GM18508 (cell line): Measurements from ENCODE around the gene OR52E6.
A peak's percentile ranks its signal among the peaks of the same experiment; 100 is the strongest.

Source experiments
- ATAC-seq: cut with Tn5 transposase; IDR thresholded peaks from one replicate; pipeline ENCODE4 v1.9.1; 2021; ENCODE audit warnings: moderate number of reproducible peaks; ENCODE audit not compliant: insufficient read depth, unreplicated experiment

Gene OR52E6

GRCh38 chr11:5841797-5842196 is at the start of gene OR52E6:
OR52E6 (minus strand) TSS chr11:5841897; CDS start chr11:5841897, 0 bp downstream.
- ATAC-seq = no peak

GRCh38 chr11:5891216-5891800 is 49.6 kb upstream of the OR52E6 start:
- no peak for ATAC-seq

GRCh38 chr11:5887661-5888060 is 46.0 kb upstream of the OR52E6 start:
- no peak for ATAC-seq

GRCh38 chr11:5887172-5887571 is 45.5 kb upstream of the OR52E6 start:
- no peak for ATAC-seq

- ATAC-seq = no peak
Measured at GRCh38 chr11:5881756-5882155, 40.1 kb upstream of the OR52E6 start.

- ATAC-seq = no peak
Measured at GRCh38 chr11:5880329-5880728, 38.6 kb upstream of the OR52E6 start, which contains the start of gene OR52E4. OR52E4 (plus strand) TSS chr11:5880629; CDS start chr11:5884293, 3,664 bp downstream.

- ATAC-seq = no peak
Measured at GRCh38 chr11:5878564-5878963, 36.9 kb upstream of the OR52E6 start.

- no peak for ATAC-seq
Measured at GRCh38 chr11:5865826-5866225, 24.1 kb upstream of the OR52E6 start.

GRCh38 chr11:5857590-5857989 is 15.9 kb upstream of the OR52E6 start, which contains the start of gene OR52E8:
OR52E8 (minus strand) TSS chr11:5857690; CDS start chr11:5857690, 0 bp downstream.
- no peak for ATAC-seq

GRCh38 chr11:5851002-5851401 is 9.3 kb upstream of the OR52E6 start:
- ATAC-seq = no peak

- ATAC-seq = no peak
Measured at GRCh38 chr11:5847711-5848110, 6.0 kb upstream of the OR52E6 start.

GRCh38 chr11:5846701-5847100 is 5.0 kb upstream of the OR52E6 start:
- ATAC-seq = no peak

GRCh38 chr11:5837695-5838094 is 4.0 kb downstream of the OR52E6 start:
- no peak for ATAC-seq

GRCh38 chr11:5833446-5833845 is 8.3 kb downstream of the OR52E6 start:
- ATAC-seq = no peak

GRCh38 chr11:5831196-5831829 is 10.4 kb downstream of the OR52E6 start:
- ATAC-seq = no peak

GRCh38 chr11:5818245-5818886 is 23.3 kb downstream of the OR52E6 start:
- no peak for ATAC-seq

- no peak for ATAC-seq
Measured at GRCh38 chr11:5815534-5815933, 26.2 kb downstream of the OR52E6 start.

- no peak for ATAC-seq
Measured at GRCh38 chr11:5809905-5810795, 31.5 kb downstream of the OR52E6 start.

GRCh38 chr11:5809122-5809519 is 32.6 kb downstream of the OR52E6 start:
- ATAC-seq = no peak

GRCh38 chr11:5808500-5809121 is 33.1 kb downstream of the OR52E6 start, which contains the start of gene OR52N2:
OR52N2 (plus strand) TSS chr11:5808924; CDS start chr11:5820336, 11,412 bp downstream.
- ATAC-seq = peak; percentile 88
